ACC112 (cell line): ENCODE measurements around the gene EEIG1.

Experiments
- H2AFZ ChIP-seq: fragments of 200-600 bp; sonication (generic); one replicate; pipeline ENCODE4 v1.6.0; 2017; ENCODE audit warnings: antibody characterized with exemption, low read length; ENCODE audit not compliant: unreplicated experiment
- H3K27ac ChIP-seq: fragments of 200-600 bp; sonication (generic); 2 replicates; pipeline ENCODE4 v1.5.1; 2014; ENCODE audit warnings: low read depth, mild to moderate bottlenecking, antibody characterized with exemption, low read length, moderate library complexity
- H3K27me3 ChIP-seq: fragments of 200-600 bp; sonication (generic); 2 replicates; pipeline ENCODE4 v1.6.1; 2014; ENCODE audit warnings: mild to moderate bottlenecking, antibody characterized with exemption, low read length, moderate library complexity, mixed read lengths; ENCODE audit not compliant: insufficient read depth
- H3K36me3 ChIP-seq: fragments of 200-600 bp; sonication (generic); 2 replicates; pipeline ENCODE4 v1.6.1; 2016; ENCODE audit warnings: mild to moderate bottlenecking, antibody characterized with exemption, low read length, moderate library complexity, mixed read lengths; ENCODE audit not compliant: insufficient read depth
- H3K4me1 ChIP-seq: fragments of 200-600 bp; sonication (generic); one replicate; pipeline ENCODE4 v1.6.1; 2016; ENCODE audit warnings: low read length, mixed read lengths; ENCODE audit not compliant: insufficient read depth, unreplicated experiment, control insufficient read depth
- H3K4me3 ChIP-seq: fragments of 200-600 bp; sonication (generic); 2 replicates; pipeline ENCODE4 v1.5.1; 2014; ENCODE audit warnings: mild to moderate bottlenecking, low read depth, low read length
- H3K79me2 ChIP-seq: fragments of 200-600 bp; sonication (generic); one replicate; pipeline ENCODE4 v1.6.0; 2016; ENCODE audit warnings: low read length; ENCODE audit not compliant: control insufficient read depth, unreplicated experiment, insufficient read depth

The EEIG1 gene

DNA sequence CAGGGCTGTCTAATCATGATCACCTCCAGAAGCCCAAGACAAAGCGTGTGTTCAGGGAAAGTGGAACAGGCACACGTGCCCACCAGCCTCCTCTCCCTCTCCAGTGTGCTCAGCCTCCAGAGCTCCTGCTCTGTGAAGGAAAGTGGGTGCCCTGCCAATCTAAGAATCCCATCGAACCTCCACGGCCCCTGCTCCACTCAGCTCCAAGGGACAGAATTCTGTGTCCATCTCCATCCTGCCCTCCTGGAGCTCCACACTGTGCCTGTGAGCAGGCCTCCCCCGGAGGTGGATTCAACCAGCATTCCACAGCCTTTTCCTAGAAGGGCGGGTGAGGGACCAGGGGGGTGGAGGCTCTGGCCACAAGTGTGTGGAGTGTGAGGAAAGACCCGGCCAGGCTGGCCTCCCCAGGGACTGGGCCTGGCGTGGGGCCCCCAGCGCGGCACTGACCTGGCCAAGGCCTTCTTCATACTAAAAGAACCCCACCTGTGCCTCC lies 6.0 kb downstream of the EEIG1 start:
- Histone ChIP-seq H3K27me3 (no peaks in the 10 kb centered on the region), H3K79me2 (peaks cover 81% of the 10 kb centered on the region), H3K27ac (no peak overlapping the region), H3K4me1 (peaks cover 35% of the 10 kb centered on the region), H2AFZ (no peak overlapping the region), H3K36me3 (no peaks in the 10 kb centered on the region), H3K4me3 (no peak overlapping the region)

DNA sequence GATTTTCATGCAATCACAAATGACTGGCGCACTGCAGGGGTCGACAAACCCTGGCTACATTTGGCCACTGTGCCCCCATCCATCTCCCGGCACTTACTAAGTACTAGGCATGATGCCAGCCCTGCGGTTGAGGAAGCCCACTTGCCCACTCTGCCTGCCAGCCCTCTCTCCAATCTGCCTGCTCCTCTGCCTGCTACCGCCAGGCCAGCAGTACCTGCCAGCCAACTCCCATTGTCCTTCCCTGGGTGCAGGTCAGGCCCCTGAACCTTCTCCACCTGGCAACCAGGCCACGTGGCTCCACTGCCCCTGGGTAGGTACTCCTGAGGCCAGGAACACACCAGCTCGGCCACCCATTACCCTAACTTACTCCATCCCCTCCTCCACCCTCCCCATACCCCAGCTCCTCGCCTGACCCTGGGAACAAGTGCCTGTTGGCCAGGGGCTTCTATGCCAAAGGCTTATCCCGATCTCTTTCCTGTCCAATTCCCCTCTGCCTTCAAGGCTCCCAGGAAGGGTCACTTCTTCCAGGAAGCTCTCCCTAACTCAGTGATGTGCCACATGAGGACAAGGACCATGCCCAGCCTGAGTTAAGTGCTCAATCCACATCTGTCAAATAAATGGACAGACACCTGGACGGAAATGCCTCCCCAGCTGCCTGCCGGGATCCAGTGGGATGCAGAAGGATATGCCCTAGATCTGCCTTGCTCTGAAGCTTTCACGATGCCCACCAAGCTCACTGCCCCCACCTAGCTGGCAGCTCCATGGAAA lies 6.6 kb downstream of the EEIG1 start:
- no peak overlapping the region for H3K27ac ChIP-seq
- no peaks in the 10 kb centered on the region for H3K36me3 ChIP-seq
- H3K4me3 ChIP-seq: no peak overlapping the region
- H3K79me2 ChIP-seq: peaks cover 74% of the 10 kb centered on the region
- H3K27me3 ChIP-seq: no peaks in the 10 kb centered on the region
- peaks cover 41% of the 10 kb centered on the region for H3K4me1 ChIP-seq
- no peak overlapping the region for H2AFZ ChIP-seq

DNA sequence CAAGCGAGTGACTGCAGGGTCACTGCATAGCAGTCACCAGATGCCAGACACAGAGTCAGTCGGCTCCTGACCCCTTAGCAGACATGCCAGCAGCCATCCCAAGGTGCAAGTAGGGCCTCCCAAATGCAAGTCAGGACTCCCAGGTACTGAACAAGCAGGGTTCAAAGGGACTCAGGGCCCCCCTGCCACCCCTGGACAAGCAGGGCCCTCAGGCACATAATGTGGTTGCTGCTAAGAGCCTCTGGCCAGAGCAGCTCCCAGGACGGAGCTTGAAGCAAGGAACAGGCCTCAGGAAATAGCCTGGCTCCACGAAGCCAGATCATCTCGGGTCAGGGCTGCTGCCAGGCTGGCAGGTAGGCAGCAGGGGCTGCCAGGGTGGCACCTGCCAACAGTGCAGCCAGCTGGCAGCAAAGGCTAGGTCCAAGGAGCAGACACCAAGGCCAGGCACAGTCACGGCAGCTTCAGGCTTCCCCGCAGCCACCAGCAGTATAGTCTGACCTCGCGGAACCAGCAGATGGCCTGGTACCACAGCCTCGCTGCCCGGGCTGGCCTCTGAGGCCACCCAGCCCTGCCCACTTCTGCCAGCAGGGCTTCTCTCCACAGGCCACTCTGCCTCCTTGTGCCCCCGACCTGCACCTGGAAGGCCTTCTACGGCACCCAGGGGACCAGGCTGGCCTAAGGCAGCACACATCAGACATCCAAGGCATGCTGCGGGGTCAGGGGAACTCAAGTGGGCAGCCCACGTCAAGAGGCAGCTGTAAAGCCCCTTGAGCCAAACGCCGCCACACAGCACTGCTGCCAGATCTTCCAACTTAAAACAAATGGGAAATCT lies 7.4 kb downstream of the EEIG1 start:
- no peak overlapping the region for H3K27ac ChIP-seq

DNA sequence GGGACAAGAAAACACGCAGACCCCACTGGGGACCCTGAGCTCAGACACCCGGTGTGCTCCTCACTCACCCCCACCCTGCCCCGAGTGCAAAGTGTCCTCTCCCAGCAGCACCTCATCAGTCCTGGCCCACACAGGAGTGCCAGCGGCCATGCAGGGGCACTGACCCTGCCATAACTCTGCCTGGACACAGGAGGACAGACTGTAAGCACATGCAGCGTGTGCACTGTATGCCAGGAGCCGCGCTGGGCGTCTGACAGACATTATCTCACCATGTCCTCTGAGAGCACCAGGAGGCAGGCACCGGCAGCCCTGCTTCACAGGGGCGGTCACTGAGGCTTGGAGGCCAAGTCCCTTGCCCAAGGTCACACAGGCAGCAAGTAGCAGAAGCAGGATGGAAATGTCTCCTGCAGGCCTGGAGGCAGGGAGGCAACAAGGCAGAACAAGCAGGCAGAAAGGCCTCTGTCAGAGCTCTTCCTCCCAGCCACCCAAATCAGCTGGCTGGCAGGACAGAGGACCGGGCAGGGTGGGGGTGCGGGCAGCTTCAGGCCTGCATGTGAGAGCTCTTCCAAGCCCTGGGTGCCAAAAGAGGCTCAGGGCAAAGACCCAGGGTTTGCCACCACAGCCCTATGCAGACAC lies 8.4 kb downstream of the EEIG1 start:
- no peak overlapping the region for H3K27ac ChIP-seq
- H3K27me3 ChIP-seq: no peaks in the 10 kb centered on the region
- H3K4me3 ChIP-seq: no peak overlapping the region
- H3K36me3 ChIP-seq: no peaks in the 10 kb centered on the region
- H2AFZ ChIP-seq: no peak overlapping the region
- peaks cover 51% of the 10 kb centered on the region for H3K4me1 ChIP-seq
- peaks cover 65% of the 10 kb centered on the region for H3K79me2 ChIP-seq

More for the DNA sequence above, 7.4 kb downstream of the EEIG1 start:
- Histone ChIP-seq H3K79me2 (peaks cover 69% of the 10 kb centered on the region), H2AFZ (no peak overlapping the region), H3K36me3 (no peaks in the 10 kb centered on the region), H3K4me1 (peaks cover 49% of the 10 kb centered on the region), H3K27me3 (no peaks in the 10 kb centered on the region), H3K4me3 (no peak overlapping the region)

DNA sequence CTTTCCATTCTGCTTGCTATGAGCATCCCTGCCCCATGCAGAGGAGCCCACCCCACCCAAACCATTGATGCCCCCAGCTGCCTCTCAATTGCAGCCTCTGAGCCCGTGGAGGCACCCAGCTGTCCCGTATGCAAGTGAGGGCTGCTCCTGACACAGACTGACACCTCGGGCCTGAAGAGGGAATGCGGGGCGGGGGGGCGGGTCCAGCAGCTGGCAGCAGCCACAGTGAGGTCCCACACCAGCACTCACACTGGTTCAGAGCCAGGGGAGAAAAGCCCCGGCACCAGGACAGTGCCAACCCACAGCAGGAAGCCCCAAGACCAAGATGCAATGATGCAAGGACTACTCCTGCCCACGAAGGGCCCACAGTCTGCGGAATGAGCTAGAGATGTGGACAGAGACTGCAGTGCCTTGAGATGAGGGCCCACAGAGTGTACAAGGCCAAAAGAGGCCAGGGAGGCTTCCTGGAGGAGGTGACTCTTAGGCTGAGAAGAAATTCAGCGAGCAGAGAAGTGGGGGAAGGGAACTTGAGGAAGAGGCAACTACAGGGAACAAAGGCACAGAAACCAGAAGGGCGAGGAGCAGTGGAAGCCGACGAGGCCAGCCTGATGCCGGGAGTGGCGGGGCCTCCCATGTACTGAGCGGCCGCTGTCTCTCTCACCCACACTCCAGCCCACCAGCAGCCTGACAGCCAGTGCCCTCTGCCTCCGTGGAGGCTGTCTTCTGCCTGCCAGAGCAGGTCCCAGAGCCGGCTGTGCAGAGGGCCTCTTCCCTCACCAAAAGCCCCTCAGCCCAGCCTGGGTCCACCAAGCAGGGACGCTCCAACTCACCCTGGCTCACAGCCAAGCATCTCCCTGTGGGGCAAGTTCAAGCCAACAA lies 9.2 kb downstream of the EEIG1 start:
- Histone ChIP-seq H3K27ac (no peak overlapping the region), H3K4me3 (no peak overlapping the region)

DNA sequence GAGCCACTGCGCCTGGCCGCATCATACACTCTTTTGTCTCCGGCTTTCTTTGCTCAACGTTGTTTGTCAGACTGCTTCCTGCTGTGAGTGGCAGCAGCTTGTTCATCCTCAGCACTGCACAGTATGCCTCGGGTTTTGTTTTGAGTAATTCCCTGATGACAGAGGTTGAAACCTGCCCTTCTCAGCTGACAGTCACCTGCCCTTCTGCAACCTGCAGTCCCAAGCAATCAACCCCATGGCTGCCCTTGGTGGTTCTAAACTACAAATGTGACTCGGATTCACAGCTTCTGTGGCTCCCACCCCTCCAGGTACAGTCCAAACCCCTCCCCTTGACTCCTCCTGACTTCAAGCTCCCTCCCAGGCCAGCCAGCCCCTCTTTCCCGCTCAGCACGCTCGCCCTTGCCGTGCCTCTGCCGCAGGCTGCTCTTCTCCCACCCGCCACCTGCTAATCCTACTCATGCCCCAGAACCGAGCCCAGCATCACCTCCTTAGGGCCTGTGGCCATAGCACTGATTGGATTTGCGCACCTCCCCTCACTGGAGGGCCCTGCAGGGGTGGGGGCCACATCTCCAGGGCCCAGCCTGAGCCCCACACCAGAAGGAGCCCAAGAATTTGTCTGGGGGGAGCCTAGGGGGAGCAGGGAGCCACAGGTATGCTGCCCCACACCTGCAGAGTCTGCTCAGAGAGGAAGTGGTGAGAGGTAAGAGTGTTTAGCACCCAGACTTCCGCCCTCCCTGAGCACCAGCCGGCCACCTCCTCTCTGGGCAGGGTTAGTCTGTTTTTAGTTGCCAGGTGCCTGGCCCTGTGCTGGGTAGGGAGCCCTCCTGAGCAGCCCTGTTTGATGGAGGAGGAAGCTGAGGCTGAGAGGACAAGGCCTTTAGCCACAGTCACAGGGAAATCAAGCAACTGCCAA lies 10.1 kb downstream of the EEIG1 start:
- Histone ChIP-seq H3K4me3 (no peak overlapping the region), H3K27me3 (no peaks in the 10 kb centered on the region), H2AFZ (no peak overlapping the region), H3K36me3 (no peaks in the 10 kb centered on the region), H3K27ac (no peak overlapping the region), H3K79me2 (peaks cover 58% of the 10 kb centered on the region), H3K4me1 (peaks cover 55% of the 10 kb centered on the region)

More for the DNA sequence above, 9.2 kb downstream of the EEIG1 start:
- Histone ChIP-seq H3K27me3 (no peaks in the 10 kb centered on the region), H3K36me3 (no peaks in the 10 kb centered on the region), H3K79me2 (peaks cover 65% of the 10 kb centered on the region), H2AFZ (no peak overlapping the region), H3K4me1 (peaks cover 54% of the 10 kb centered on the region)

DNA sequence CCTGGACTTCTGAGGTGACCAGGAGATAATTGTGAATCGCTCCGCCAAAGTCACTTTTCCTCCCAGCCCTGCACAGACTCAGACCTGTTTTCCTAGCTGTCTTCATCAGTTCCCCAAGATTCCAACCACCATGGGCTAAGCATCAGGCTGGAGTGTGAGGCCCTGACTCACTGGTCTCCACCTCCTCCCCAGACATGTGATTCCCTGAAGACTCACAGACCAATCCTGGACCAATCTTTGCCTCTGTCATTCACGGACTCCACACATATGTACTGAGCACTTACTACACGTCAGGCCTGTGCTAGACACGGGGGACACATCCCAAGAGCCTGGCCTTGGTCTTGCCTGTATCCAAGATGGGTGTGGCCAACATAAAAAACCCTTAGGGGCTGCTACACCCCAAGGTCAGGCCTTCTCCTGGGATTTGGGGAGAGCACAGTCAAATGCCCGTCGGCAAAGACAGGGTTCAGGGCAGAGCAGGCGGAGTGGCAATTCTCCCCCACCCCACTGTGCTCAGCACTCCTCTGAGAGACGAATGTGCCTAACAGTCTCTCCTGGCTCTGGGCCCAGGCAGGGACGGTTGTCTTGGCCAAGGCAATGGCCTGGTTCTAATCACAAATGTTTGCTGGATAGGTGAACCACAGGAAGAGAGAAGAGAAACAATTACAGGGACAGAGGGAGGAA lies 11.9 kb downstream of the EEIG1 start:
- H3K27me3 ChIP-seq: no peaks in the 10 kb centered on the region
- peak overlapping the region; percentile 64 for H2AFZ ChIP-seq
- peak overlapping the region; percentile 36; the same call in 1 of the 2 replicates for H3K4me3 ChIP-seq
- H3K4me1 ChIP-seq: peaks cover 48% of the 10 kb centered on the region
- no peaks in the 10 kb centered on the region for H3K36me3 ChIP-seq
- H3K79me2 ChIP-seq: peaks cover 51% of the 10 kb centered on the region
- peak overlapping the region; percentile 88 for H3K27ac ChIP-seq

DNA sequence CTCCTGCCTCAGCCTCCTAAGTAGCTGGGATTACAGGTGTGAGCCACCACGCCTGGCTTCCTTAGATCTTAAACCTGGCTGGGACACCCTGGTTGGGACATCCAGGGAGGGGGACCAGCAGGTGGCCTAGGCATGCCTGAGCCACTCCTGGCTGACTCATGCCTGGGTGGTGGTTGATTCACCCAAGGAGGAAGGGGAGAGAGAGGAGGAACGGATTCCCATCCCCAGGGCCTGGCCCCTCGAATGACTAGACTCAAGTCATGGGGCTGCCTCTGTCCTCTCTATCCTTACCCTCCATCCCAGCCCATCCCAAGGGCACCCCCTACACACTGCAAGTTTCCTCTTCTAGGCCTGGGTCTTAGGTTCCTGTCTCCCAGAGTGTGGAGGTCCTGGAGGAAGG lies 12.7 kb downstream of the EEIG1 start:
- Histone ChIP-seq H3K4me3 (peak overlapping the region; percentile 36; the same call in 1 of the 2 replicates), H3K4me1 (peaks cover 54% of the 10 kb centered on the region), H2AFZ (no peak overlapping the region), H3K27me3 (no peaks in the 10 kb centered on the region), H3K36me3 (no peaks in the 10 kb centered on the region), H3K79me2 (peaks cover 43% of the 10 kb centered on the region), H3K27ac (peak overlapping the region; percentile 88)
